ENCODE measurements around the gene NRIP2. TPM values are rescaled to one million over a fixed set of nuclear protein-coding genes. Genes with fewer than 3 reads are reported as not detected.

The NRIP2 gene
- total and polyA plus RNA-seq, 9 donors, result 0.83 to 15.1 (median 6.3) TPM

GRCh38 chr12:2862876-2863275 is 28.0 kb upstream of the NRIP2 start:
- Histone ChIP-seq H3K27me3 (no peaks in the 10 kb centered on the region), H3K27ac (no peak overlapping the region), H3K9me3 (no peaks in the 10 kb centered on the region), H3K4me3 (no peak overlapping the region), H3K4me1 (ENCODE audit: insufficient read depth) (peaks cover 3% of the 10 kb centered on the region), H3K36me3 (no peaks in the 10 kb centered on the region)
- TF ChIP-seq POLR2A (IDR thresholded peaks at IDR 0.05) (no peak), EP300 (IDR thresholded peaks at IDR 0.05) (no peak), CTCF (IDR thresholded peaks at IDR 0.05) (no peak)
- no peak for DNase-seq
- WGBS, 3 donors, result 82 to 84% (median 82%) methylated on average over 7 of the region's 7 CpGs
- intact Hi-C loops (cut with DNase I), result no loop called here

- TF ChIP-seq POLR2A (IDR thresholded peaks at IDR 0.05) (no peak), EP300 (IDR thresholded peaks at IDR 0.05) (no peak), CTCF (IDR thresholded peaks at IDR 0.05) (no peak)
- Histone ChIP-seq H3K9me3 (no peaks in the 10 kb centered on the region), H3K36me3 (no peaks in the 10 kb centered on the region), H3K27me3 (no peaks in the 10 kb centered on the region), H3K4me3 (no peak overlapping the region), H3K4me1 (ENCODE audit: insufficient read depth) (peaks cover 3% of the 10 kb centered on the region), H3K27ac (no peak overlapping the region)
- intact Hi-C loops (cut with DNase I), result no loop called here
- DNase-seq, result no peak
Measured at GRCh38 chr12:2860170-2860569, 25.3 kb upstream of the NRIP2 start.

- no peak for TF ChIP-seq POLR2A (IDR thresholded peaks at IDR 0.05)
- no peak for TF ChIP-seq EP300 (IDR thresholded peaks at IDR 0.05)
- TF ChIP-seq CTCF (IDR thresholded peaks at IDR 0.05), result no peak
- Histone ChIP-seq H3K27ac (peak overlapping the region; percentile 30 to 32), H3K9me3 (no peaks in the 10 kb centered on the region), H3K36me3 (no peaks in the 10 kb centered on the region), H3K27me3 (no peaks in the 10 kb centered on the region), H3K4me1 (ENCODE audit: insufficient read depth) (peaks cover 3% of the 10 kb centered on the region), H3K4me3 (no peak overlapping the region)
- WGBS, 3 donors, result 26 to 31% (median 30%) methylated on average over 12 of the region's 12 CpGs
- intact Hi-C loops (cut with DNase I), result loop anchor here (5.0 to 10.0 kb wide), 4 partner anchors 83 to 176 kb away; no protein-coding TSS in a partner anchor
- DNase-seq, result peak in 4 of 5 donors; percentile 43 to 69 (median 50)
Measured at GRCh38 chr12:2858944-2859421, 24.1 kb upstream of the NRIP2 start.

- peak overlapping the region in 1 of 2 donors; percentile 32 for H3K27ac ChIP-seq
- intact Hi-C loops (cut with DNase I), result loop anchor here (5.0 to 10.0 kb wide), 4 partner anchors 84 to 176 kb away; no protein-coding TSS in a partner anchor
Measured at GRCh38 chr12:2858334-2858733, 23.5 kb upstream of the NRIP2 start.

More at GRCh38 chr12:2858334-2858733, 23.5 kb upstream of the NRIP2 start:
- Histone ChIP-seq H3K4me3 (no peak overlapping the region), H3K36me3 (no peaks in the 10 kb centered on the region), H3K9me3 (no peaks in the 10 kb centered on the region), H3K27me3 (no peaks in the 10 kb centered on the region), H3K4me1 (ENCODE audit: insufficient read depth) (peaks cover 4% of the 10 kb centered on the region)
- TF ChIP-seq CTCF (IDR thresholded peaks at IDR 0.05) (no peak), POLR2A (IDR thresholded peaks at IDR 0.05) (no peak), EP300 (IDR thresholded peaks at IDR 0.05) (no peak)
- WGBS, 3 donors, result 54 to 85% (median 82%) methylated on average over 2 of the region's 2 CpGs
- DNase-seq, result no peak
